Upper lobe of right lung (tissue), 1 donor: Measurements from ENCODE around the gene TRMT1. TPM values are rescaled to one million over a fixed set of nuclear protein-coding genes. Genes with fewer than 3 reads are reported as not detected.

Source experiments
- ATAC-seq: fragments of 200-7000 bp; cut with Tn5 transposase; one replicate; pipeline ENCODE4 v1.9.1; 2020; ENCODE audit warnings: mild to moderate bottlenecking, moderate library complexity
- DNase-seq: peaks from one replicate; pipeline ENCODE4 v3.0.0-alpha.2; 2020
- H3K27ac ChIP-seq: fragments of 200-600 bp; one replicate; pipeline ENCODE4 v1.8.0; 2022
- H3K27me3 ChIP-seq: fragments of 200-600 bp; one replicate; pipeline ENCODE4 v1.8.0; 2022; ENCODE audit warnings: mild to moderate bottlenecking
- H3K36me3 ChIP-seq: fragments of 200-600 bp; one replicate; pipeline ENCODE4 v1.8.0; 2022
- H3K4me1 ChIP-seq: fragments of 200-600 bp; one replicate; pipeline ENCODE4 v1.8.0; 2022
- H3K4me3 ChIP-seq: fragments of 200-600 bp; one replicate; pipeline ENCODE4 v1.8.0; 2022; ENCODE audit warnings: mild to moderate bottlenecking
- H3K9me3 ChIP-seq: fragments of 200-600 bp; one replicate; pipeline ENCODE4 v1.8.0; 2022
- CTCF ChIP-seq: fragments of 200-600 bp; IDR thresholded peaks from one replicate; pipeline ENCODE4 v1.8.0; 2022; ENCODE audit warnings: antibody characterized with exemption
- intact Hi-C: fragments of 100-400 bp; cut with DNase I; formaldehyde crosslinking; loops from one replicate; pipeline ENCODE4 v1.11.0; 2022
- total RNA-seq: library from RNA; stranded (reverse); fragmentation: NEBNext Ultra II Directional; extraction: Animal tissue kit (Norgen Biotek cat#: 25700); gene quantifications from one replicate; pipeline ENCODE4 v1.2.1, GENCODE V29; 2021
- donor health status: DM: no; HTN: yes; CAD: no; lungs with severe emphysema.

The TRMT1 gene
- total RNA-seq, 1 donor from 2014 or later: 33.7 TPM

DNA sequence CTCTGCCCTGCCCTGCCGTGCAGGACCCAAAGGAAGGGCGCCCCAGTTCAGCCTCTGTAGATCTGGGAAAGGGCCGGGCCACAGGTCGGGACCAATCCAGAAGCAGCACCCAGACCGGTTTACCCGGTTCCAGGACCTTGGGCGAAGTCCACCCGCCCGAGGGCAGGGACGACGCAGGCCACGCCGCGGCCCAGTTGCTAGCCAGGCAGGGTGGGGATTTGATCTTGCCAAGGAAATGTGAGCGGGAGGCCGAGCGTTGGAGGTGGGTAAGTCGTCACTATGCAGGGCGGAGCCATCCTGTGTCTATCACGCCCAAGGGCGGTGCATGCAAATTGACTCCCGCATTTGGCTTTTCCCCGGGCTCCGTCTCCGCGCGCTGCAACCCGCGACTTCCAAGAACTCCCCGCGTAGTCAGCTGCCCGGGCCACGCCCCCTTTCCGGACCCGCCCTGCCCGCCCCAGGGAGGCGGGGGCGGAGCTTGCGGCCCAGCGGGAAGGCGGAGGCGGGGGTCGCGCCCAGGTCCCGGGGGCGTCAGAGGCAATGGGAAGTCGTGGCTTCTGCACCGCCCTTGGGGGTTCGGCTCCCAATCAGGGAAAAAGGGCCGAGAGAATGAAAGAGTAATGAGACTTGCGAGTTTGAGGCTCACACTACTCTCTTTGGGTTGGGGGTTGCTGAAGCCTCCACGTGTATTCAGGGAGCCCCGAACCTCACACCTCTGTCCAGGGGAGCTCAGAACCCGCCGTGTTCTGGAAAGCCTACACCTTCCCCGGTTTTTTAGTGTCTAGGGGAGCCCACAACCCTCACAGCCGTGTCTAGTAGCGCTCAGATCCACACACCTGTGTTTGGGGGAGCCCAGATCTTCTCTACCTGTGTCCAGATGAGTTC, 46.4 kb upstream of the TRMT1 start:
- H3K36me3 ChIP-seq: no peaks in the 10 kb centered on the region
- peak overlapping the region; percentile 96 for H3K27ac ChIP-seq
- no peaks in the 10 kb centered on the region for H3K9me3 ChIP-seq
- peak overlapping the region; percentile 52 for H3K4me3 ChIP-seq
- no peaks in the 10 kb centered on the region for H3K27me3 ChIP-seq
- peak; percentile 88 for ATAC-seq
- peaks cover 61% of the 10 kb centered on the region for H3K4me1 ChIP-seq
- no peak for TF ChIP-seq CTCF
- DNase-seq: peak; percentile 98
- intact Hi-C loops: no loop called here

- Histone ChIP-seq H3K4me1 (peaks cover 56% of the 10 kb centered on the region), H3K4me3 (no peak overlapping the region), H3K36me3 (no peaks in the 10 kb centered on the region), H3K27me3 (no peaks in the 10 kb centered on the region), H3K9me3 (no peaks in the 10 kb centered on the region), H3K27ac (no peak overlapping the region)
- ATAC-seq (no peak), DNase-seq (no peak)
- intact Hi-C loops: no loop called here
- no peak for TF ChIP-seq CTCF
Measured at GRCh38 chr19:13160557-13160956, 44.0 kb upstream of the TRMT1 start.

DNA sequence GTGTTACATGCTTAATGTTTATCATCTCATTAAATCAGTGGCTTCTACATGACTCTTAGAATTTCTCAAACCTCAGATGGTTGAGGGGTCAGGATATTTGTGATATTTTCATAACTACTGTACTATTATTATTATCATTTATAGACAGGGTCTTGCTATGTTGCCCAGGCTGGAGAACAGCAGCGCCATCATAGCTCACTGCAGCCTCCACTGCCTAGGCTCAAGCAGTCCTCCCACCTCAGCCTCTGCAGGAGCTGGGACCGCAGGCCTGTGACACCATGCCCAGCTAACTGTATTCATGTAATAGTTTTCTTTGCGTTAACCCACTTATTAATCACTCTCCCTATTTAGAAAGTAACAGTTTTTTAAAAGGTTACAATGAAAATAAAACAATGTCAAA, 43.2 kb upstream of the TRMT1 start:
- no peak overlapping the region for H3K27ac ChIP-seq
- no peaks in the 10 kb centered on the region for H3K27me3 ChIP-seq
- H3K36me3 ChIP-seq: no peaks in the 10 kb centered on the region
- peaks cover 55% of the 10 kb centered on the region for H3K4me1 ChIP-seq
- no peaks in the 10 kb centered on the region for H3K9me3 ChIP-seq
- no peak overlapping the region for H3K4me3 ChIP-seq
- no peak for ATAC-seq
- no peak for DNase-seq
- intact Hi-C loops: no loop called here
- TF ChIP-seq CTCF: no peak

DNA sequence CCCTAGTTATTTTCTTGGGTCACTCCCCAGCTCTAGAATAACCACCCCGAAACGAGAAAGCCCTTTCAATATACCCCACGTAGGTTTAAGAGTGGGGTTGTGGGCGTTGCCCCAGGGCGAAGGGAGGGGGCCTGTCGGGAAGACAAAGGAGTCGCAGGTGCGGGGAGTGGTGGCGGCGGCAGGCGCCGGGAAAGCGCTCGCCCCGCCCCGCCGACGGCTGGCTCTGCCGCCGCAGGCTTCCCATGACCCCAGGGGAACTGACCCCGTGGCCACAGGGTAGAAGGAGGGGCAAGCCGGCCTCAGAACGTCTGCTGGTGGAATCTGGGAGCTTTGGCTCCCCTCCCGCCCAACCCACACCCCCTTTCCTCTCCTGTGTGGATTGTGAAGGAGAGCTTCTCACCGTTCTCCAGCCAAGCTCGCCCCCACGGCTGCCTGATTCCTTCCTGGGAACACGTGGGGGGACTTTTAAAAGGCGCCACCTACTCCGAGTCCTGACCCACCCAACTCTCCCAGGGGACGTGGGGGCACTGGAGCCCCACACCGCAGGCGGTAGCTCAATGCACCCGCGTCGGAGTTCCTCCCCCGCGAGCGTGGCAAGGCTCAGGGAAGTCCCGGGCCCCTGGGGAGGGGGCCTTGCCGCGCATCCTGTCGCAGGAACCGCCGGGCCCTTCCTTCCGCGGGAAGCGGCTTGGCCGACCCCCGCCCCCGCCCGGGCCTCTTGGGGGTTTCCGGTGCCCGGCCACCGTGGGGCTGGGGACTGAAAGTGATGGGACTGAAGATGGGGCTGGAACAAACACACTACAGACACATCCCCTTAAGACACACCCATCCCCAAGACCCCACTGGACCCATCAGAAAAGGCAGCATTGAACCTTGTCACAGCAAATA, 39.2 kb upstream of the TRMT1 start:
- Histone ChIP-seq H3K4me1 (peaks cover 22% of the 10 kb centered on the region), H3K9me3 (no peaks in the 10 kb centered on the region), H3K27ac (peak overlapping the region; percentile 99), H3K4me3 (peak overlapping the region; percentile 96), H3K36me3 (no peaks in the 10 kb centered on the region), H3K27me3 (no peaks in the 10 kb centered on the region)
- peak; percentile 91 for DNase-seq
- no peak for TF ChIP-seq CTCF
- peak; percentile 26 for ATAC-seq
- intact Hi-C loops: no loop called here

- Histone ChIP-seq H3K4me1 (peaks cover 22% of the 10 kb centered on the region), H3K4me3 (peak overlapping the region; percentile 96), H3K36me3 (no peaks in the 10 kb centered on the region), H3K27ac (peak overlapping the region; percentile 99), H3K27me3 (no peaks in the 10 kb centered on the region), H3K9me3 (no peaks in the 10 kb centered on the region)
- TF ChIP-seq CTCF: peak; percentile 22
- DNase-seq (peak; percentile 94), ATAC-seq (peak; percentile 1)
- intact Hi-C loops: no loop called here
Measured at GRCh38 chr19:13154911-13155471, 38.5 kb upstream of the TRMT1 start.
